H7 (cell line): ENCODE results near the gene AASS. TPM values are rescaled to one million over a fixed set of nuclear protein-coding genes. Genes with fewer than 3 reads are reported as not detected.

Experiments
- DNase-seq: peaks from one replicate; pipeline ENCODE4 v3.0.0; 2012
- H3K27me3 ChIP-seq: 2 replicates; pipeline ENCODE4 v1.6.0; 2011; ENCODE audit warnings: mild to moderate bottlenecking, low read length; ENCODE audit not compliant: control insufficient read depth, insufficient read depth
- H3K36me3 ChIP-seq: replicated peaks from 2 replicates; pipeline ENCODE4 v1.5.1; 2011; ENCODE audit warnings: low read length; ENCODE audit not compliant: control insufficient read depth, insufficient read depth
- H3K4me3 ChIP-seq: 2 replicates; pipeline ENCODE4 v1.5.1; 2011; ENCODE audit warnings: low read depth, mild to moderate bottlenecking, control low read depth, low read length, moderate library complexity; ENCODE audit not compliant: insufficient read depth
- total RNA-seq: library from RNA; depleted of rRNA; stranded (reverse); fragments of >200 nt; shearing (Covaris generic); gene quantifications from 2 replicates; pipeline ENCODE4 v1.2.3, GENCODE V29; 2014; rRNA removed

Gene AASS
- total RNA-seq, 1 experiment from 2014 or later: 28.0 TPM

DNA sequence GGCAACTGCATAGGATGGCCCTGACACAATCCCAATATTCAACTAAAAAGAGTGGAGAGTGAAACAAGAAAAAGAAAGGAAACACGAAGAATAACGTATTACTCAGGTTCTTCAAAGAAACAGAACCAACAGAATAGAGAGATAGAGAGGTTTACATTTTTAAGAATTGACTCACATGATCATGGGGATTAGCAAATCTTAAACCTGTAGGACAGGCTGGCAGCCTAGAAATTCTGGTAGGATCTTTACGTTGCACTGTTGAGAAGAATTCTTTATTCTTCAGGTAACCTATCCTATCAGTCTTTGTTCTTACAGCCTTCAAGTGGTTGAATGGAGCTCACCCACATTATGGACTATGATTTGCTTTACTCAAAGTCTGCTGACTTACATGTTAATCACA is 103.9 kb downstream of the AASS start:
- DNase-seq: no peak
- H3K27me3 ChIP-seq: no peaks in the 10 kb centered on the region
- H3K4me3 ChIP-seq: no peak overlapping the region
- H3K36me3 ChIP-seq: peaks cover 23% of the 10 kb centered on the region

DNA sequence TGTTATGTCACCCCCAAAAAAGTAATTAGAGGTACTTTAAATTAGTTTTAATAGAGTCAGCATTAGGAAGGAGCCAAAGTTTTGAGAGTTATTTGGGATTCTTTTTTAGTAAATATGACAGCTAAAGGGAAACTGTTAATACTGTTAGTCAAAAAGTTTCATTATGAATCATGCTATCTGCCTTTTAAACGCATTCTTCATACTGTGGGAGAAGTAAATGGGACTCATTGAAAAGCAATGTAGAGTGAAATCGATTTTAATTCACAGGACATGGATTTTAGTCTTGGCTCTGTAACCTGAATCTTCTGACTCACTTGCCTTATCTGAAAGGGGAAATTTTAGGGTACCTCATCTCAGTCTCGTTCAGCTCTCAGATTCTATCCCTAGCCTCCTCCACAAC is 105.1 kb downstream of the AASS start:
- no peak for DNase-seq
- H3K4me3 ChIP-seq: no peak overlapping the region
- no peaks in the 10 kb centered on the region for H3K27me3 ChIP-seq
- peaks cover 17% of the 10 kb centered on the region for H3K36me3 ChIP-seq

DNA sequence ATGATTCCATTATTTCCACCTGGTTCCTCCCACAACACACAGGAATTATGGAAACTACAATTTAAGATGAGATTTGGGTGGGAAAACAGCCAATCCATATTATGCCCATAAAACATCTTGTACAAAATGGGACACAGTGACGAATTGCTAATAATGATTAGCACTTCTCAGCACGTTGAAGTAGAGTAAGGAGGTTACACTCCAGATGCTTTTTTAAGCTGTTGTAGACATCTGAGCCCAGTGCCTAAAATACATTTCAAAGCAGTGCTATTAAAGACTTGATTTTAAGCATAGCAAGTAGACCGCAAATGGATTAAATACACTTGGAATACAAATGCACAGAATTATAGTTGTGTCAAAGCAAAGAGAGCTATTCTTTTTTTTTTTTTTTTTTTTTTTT is 105.9 kb downstream of the AASS start:
- Histone ChIP-seq H3K36me3 (peaks cover 17% of the 10 kb centered on the region), H3K27me3 (no peaks in the 10 kb centered on the region), H3K4me3 (no peak overlapping the region)
- no peak for DNase-seq

DNA sequence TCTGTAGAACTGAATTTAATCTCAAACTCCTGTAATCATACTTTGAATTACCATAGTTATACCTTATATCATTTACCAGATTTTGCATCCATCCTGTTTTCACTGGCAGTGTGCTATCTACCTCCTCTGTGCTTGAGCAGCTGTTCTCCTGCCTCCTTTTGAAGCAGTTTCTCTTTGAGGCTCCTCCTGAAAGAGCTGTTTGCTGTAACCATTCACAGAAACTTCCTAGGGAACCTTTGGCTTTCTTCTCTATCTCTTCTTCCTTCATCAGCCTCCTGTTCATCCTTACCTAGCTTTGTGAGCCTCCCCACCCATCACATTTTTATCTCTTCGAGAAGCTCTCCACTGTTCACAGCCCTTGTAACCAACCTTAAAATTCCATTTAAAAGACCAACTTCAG is 108.2 kb downstream of the AASS start:
- DNase-seq: no peak
- H3K36me3 ChIP-seq: peaks cover 10% of the 10 kb centered on the region

DNA sequence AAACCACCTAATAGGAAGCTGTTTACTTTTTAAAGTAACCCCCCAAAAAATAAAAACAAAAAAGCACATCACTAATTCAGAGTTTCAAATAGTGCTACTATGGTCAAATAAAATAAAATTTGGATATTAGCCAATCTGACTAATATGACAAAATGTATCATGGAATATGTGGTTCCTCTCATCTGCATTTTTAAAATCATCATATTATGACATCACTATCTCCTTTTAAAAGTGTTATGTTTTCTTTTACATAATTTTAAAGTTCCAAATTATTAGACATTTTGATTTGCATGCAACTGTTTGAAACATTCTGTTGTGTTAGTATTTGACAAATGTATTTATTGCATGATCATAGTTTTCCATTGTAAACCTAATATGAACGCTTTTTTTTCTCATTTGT is 110.4 kb downstream of the AASS start:
- H3K36me3 ChIP-seq: peaks cover 3% of the 10 kb centered on the region; the same call in 1 of the 2 replicates
- DNase-seq: no peak
- no peaks in the 10 kb centered on the region for H3K27me3 ChIP-seq
- H3K4me3 ChIP-seq: no peak overlapping the region

More for the DNA sequence above, 108.2 kb downstream of the AASS start:
- Histone ChIP-seq H3K4me3 (no peak overlapping the region), H3K27me3 (no peaks in the 10 kb centered on the region)

DNA sequence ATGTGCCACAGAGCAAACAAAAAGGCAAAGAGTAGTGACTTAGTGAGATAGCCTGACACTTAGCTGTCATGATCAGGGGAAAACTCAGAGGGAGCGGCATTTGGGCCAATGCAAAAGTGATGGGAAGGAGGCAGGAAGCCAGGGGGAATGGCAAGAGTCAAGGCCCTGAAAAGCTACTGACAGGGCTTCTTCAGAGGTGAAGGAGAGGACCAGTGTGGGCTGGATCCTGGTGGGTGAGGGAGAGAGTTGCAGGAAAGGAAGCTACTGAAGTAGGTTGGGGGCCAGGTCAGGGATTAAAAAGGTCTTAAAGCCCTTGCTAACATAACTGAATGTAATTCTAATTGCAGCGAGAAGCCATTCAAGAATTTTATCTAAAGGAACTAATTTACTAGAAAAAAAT is 117.0 kb downstream of the AASS start:
- Histone ChIP-seq H3K36me3 (no peaks in the 10 kb centered on the region; the same call in 1 of the 2 replicates), H3K4me3 (no peak overlapping the region), H3K27me3 (no peaks in the 10 kb centered on the region)
- no peak for DNase-seq

Other genes with a start within 250 kb of the AASS start
- 2.1 and 5.0 TPM in 2 replicates for gene FEZF1, start 160.5 kb upstream of the AASS start, total RNA-seq